OCI-LY7 (cell line): ENCODE results near the gene C10orf90. TPM values are rescaled to one million over a fixed set of nuclear protein-coding genes. Genes with fewer than 3 reads are reported as not detected.

Experiments used
- BruUV-seq: library from RNA; stranded (reverse); fragments of 400-500 nt; replicated peaks from 2 replicates; lab custom pipeline; 2021; lab: Mats Ljungman, UMichigan
- CTCF ChIA-PET: fragments of 300-600 bp; sonication (Branson Sonifier 250); formaldehyde crosslinking; loops from one replicate; lab custom pipeline; 2022; ENCODE audit warnings: antibody characterized with exemption; ENCODE audit not compliant: unreplicated experiment; lab: Charles Lee
- POLR2A ChIA-PET: fragments of 300-600 bp; sonication (Branson Sonifier 250); formaldehyde crosslinking; loops from one replicate; lab custom pipeline; 2022; ENCODE audit warnings: antibody characterized with exemption; lab: Charles Lee
- DNase-seq: peaks from one replicate; pipeline ENCODE4 v3.0.0-alpha.2; 2015; ENCODE audit warnings: low spot score
- H2AFZ ChIP-seq: fragments of 200-600 bp; sonication (generic), shearing (Covaris generic); 2 replicates; pipeline ENCODE4 v1.6.1; 2014; ENCODE audit warnings: mild to moderate bottlenecking, antibody characterized with exemption, low read length, moderate library complexity
- H3K27ac ChIP-seq: fragments of 200-600 bp; sonication (generic); 2 replicates; pipeline ENCODE4 v1.5.1; 2014; ENCODE audit warnings: mixed run types, low read depth, mild to moderate bottlenecking, moderate library complexity, low read length, inconsistent platforms; ENCODE audit not compliant: poor library complexity, severe bottlenecking
- H3K36me3 ChIP-seq: fragments of 200-600 bp; sonication (generic); 2 replicates; pipeline ENCODE4 v1.6.1; 2014; ENCODE audit warnings: mild to moderate bottlenecking, antibody characterized with exemption, low read length, moderate library complexity, mixed read lengths; ENCODE audit not compliant: insufficient read depth
- H3K4me1 ChIP-seq: fragments of 200-600 bp; sonication (generic); 2 replicates; pipeline ENCODE4 v1.5.1; 2014; ENCODE audit warnings: mild to moderate bottlenecking, low read length; ENCODE audit not compliant: insufficient read depth, poor library complexity, severe bottlenecking
- H3K4me2 ChIP-seq: fragments of 200-600 bp; sonication (generic); 2 replicates; pipeline ENCODE4 v1.6.1; 2014; ENCODE audit warnings: mild to moderate bottlenecking, low read length
- H3K4me3 ChIP-seq: fragments of 200-600 bp; sonication (generic); 2 replicates; pipeline ENCODE4 v1.5.1; 2014; ENCODE audit warnings: mild to moderate bottlenecking, low read depth, low read length; ENCODE audit not compliant: poor library complexity, severe bottlenecking
- H3K79me2 ChIP-seq: fragments of 200-600 bp; sonication (generic); 2 replicates; pipeline ENCODE4 v1.6.1; 2016; ENCODE audit warnings: low read depth, mild to moderate bottlenecking, low read length, moderate library complexity, mixed read lengths; ENCODE audit not compliant: insufficient read depth
- H3K9me2 ChIP-seq: fragments of 200-600 bp; sonication (generic); 2 replicates; pipeline ENCODE4 v1.6.1; 2016; ENCODE audit warnings: mild to moderate bottlenecking, low read length, mixed read lengths; ENCODE audit not compliant: insufficient read depth
- H3K9me3 ChIP-seq: fragments of 200-600 bp; sonication (generic); 2 replicates; pipeline ENCODE4 v1.6.1; 2014; ENCODE audit warnings: mild to moderate bottlenecking, mixed run types, low read length, mixed read lengths
- H4K20me1 ChIP-seq: fragments of 200-600 bp; sonication (generic); 2 replicates; pipeline ENCODE4 v1.6.1; 2014; ENCODE audit warnings: mild to moderate bottlenecking, antibody characterized with exemption, low read length, moderate library complexity, mixed read lengths; ENCODE audit not compliant: insufficient read depth
- CTCF ChIP-seq: fragments of 200-600 bp; sonication (generic); conservative IDR thresholded peaks from 2 replicates; pipeline ENCODE4 v1.5.1; 2014; ENCODE audit warnings: mild to moderate bottlenecking, antibody characterized with exemption, low read length, moderate library complexity, mixed read lengths
- EZH2phosphoT487 ChIP-seq: fragments of 200-600 bp; sonication (generic); IDR thresholded peaks from 2 replicates; pipeline ENCODE4 v1.6.1; 2018; ENCODE audit warnings: low read depth, borderline replicate concordance, mild to moderate bottlenecking, mixed run types, antibody characterized with exemption, low read length, moderate library complexity, mixed read lengths
- intact Hi-C: fragments of 100-400 bp; cut with micrococcal nuclease; formaldehyde crosslinking; loops from one replicate; pipeline ENCODE4 v1.10.0; 2022; ENCODE audit not compliant: unreplicated experiment
- total RNA-seq, 2 experiments: library from RNA; depleted of rRNA in 1 of 2; stranded (reverse); fragments of >200 nt in 1 of 2; shearing (Covaris generic) in 1 of 2; gene quantifications; 2 replicates each; pipeline ENCODE4 v1.2.3, GENCODE V29; 2014 to 2022

Gene C10orf90
- total RNA-seq, 2 experiments from 2014 or later, result not detected

GRCh38 chr10:126518218-126519080 lies 152.0 kb downstream of the C10orf90 start:
- ChIA-PET CTCF (no interaction called here), POLR2A (no interaction called here)
- intact Hi-C loops, result no loop called here

GRCh38 chr10:126516515-126516914 lies 154.0 kb downstream of the C10orf90 start:
- Histone ChIP-seq H3K9me3 (no peaks in the 10 kb centered on the region), H3K4me3 (no peak overlapping the region), H3K36me3 (no peaks in the 10 kb centered on the region), H3K79me2 (no peaks in the 10 kb centered on the region), H4K20me1 (no peaks in the 10 kb centered on the region), H3K4me2 (no peak overlapping the region), H3K9me2 (no peaks in the 10 kb centered on the region), H3K4me1 (no peaks in the 10 kb centered on the region), H3K27ac (no peak overlapping the region), H2AFZ (no peak overlapping the region)
- ChIA-PET CTCF (no interaction called here), POLR2A (no interaction called here)
- intact Hi-C loops, result no loop called here
- no peak for DNase-seq
- TF ChIP-seq EZH2phosphoT487 (no peak), CTCF (no peak)
- no TSS peak for BruUV-seq

More at GRCh38 chr10:126518218-126519080, 152.0 kb downstream of the C10orf90 start:
- Histone ChIP-seq H3K4me3 (no peak overlapping the region), H3K4me2 (no peak overlapping the region), H4K20me1 (no peaks in the 10 kb centered on the region), H3K9me3 (no peaks in the 10 kb centered on the region), H3K4me1 (no peaks in the 10 kb centered on the region), H3K79me2 (no peaks in the 10 kb centered on the region), H3K36me3 (no peaks in the 10 kb centered on the region), H3K27ac (no peak overlapping the region), H3K9me2 (no peaks in the 10 kb centered on the region), H2AFZ (no peak overlapping the region)
- no peak for DNase-seq
- TF ChIP-seq CTCF (no peak), EZH2phosphoT487 (no peak)
- BruUV-seq, result no TSS peak

GRCh38 chr10:126511917-126512479 lies 158.5 kb downstream of the C10orf90 start:
- BruUV-seq, result no TSS peak
- TF ChIP-seq CTCF, result no peak
- no peak for TF ChIP-seq EZH2phosphoT487

More at GRCh38 chr10:126511917-126512479, 158.5 kb downstream of the C10orf90 start:
- no peak for DNase-seq
- Histone ChIP-seq H3K27ac (no peak overlapping the region), H3K9me2 (no peaks in the 10 kb centered on the region), H3K79me2 (no peaks in the 10 kb centered on the region), H3K36me3 (no peaks in the 10 kb centered on the region), H3K4me2 (no peak overlapping the region), H3K4me1 (no peaks in the 10 kb centered on the region), H3K4me3 (no peak overlapping the region), H2AFZ (no peak overlapping the region), H3K9me3 (no peaks in the 10 kb centered on the region), H4K20me1 (no peaks in the 10 kb centered on the region)
- intact Hi-C loops, result no loop called here
- POLR2A ChIA-PET, result interaction anchor here (0.8 to 1.0 kb wide), 2 partner anchors 57 to 1193 kb away, joined by 3 read pairs; no protein-coding TSS in a partner anchor
- CTCF ChIA-PET, result no interaction called here
